ENCODE measurements around the gene EARS2.
"Not testable (repeated sequence)": the region's sequence is repeated elsewhere in the genome, so short reads cannot be mapped to it uniquely, and the experiment has no call there.

EARS2 gene

DNA sequence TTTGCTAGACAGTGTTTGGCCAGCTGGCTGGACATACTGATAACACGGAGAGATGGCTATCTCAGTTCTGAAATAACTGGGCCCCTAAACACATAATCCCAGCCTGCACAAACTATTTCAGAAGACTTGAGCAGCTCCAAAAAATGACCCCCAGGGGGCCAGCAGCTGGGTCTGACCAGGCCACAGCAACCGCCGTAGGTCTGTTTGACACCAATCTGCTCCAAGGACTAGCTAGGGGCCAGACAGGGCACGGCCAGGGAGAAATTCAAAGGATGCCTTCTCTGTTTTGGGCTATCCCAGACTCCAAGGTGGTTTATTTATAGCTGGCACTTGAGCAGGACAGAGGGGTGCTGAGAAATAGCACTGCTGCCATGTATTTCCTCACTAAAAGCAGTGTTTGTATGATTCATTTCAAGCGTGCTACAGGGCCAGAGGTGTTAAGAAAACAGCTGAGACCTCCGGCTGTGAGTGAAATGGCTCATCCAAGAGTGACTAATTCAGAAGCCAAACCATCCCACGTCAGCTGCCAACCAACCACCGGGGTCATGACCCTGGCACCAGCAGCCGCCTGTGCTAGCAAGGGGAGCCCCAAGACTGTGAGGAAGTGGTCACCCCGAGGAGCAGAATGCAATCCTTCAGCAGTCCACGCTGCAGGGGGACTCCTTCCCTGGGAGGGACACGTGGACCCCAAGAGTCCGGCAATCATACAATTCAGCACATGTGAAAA lies 52.5 kb downstream of the EARS2 start:
- no peak for DNase-seq

DNA sequence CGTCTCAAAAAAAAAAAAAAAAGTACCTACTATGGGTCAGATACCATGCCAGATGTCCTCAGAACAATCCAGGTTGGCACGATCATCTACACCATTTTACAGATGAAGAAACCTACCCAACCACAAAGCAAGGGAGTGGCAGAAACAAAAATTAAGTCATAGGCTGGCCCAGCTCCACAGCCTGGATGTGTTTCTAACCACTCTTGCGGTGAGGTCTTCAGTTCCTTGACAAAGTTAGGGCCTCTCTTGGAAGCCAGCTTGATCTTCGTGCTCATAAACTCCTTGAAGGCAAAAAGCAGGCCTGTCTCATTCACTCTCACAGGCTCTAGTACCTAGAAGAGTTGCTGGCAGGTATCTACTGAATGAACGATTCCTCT lies 53.1 kb downstream of the EARS2 start:
- DNase-seq = no peak

DNA sequence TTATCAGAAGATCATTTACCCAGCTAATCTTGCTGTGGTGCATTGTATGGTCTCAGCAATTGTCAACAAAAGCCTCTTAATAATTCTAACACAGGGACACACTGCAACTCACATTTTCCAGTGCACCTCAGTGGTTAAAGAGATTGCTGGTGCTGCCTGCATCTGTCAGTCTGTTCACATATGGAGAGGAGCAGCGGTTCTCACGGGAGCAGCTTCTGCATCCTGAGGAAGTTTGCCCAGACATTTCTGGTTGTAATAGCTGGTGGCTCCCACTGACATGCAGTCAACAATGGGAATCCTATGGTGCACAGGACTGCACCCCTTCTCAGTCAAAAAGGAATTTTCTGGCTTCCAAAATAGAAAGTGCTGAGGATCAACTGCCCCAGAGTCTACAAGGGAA lies 54.7 kb downstream of the EARS2 start:
- DNase-seq = no peak

DNA sequence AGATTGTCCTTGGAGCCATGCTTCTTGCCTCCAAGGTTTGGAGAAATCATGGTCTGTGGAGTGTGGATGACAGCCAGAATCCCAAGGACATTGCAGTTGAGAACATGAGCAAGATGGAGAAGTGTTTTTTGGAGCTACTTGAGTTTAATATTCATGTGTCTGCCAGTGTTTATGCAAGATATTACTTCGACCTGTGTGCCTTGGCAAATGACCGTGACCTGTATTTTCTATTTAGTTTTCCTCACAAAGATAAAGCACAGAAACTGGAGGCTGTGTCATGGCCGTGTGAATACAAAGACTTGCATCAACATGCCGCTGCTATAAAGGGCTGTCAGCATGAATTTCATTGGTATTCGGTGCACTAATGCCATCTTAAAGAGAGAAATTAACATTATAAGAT lies 55.9 kb downstream of the EARS2 start:
- no peak for DNase-seq

DNA sequence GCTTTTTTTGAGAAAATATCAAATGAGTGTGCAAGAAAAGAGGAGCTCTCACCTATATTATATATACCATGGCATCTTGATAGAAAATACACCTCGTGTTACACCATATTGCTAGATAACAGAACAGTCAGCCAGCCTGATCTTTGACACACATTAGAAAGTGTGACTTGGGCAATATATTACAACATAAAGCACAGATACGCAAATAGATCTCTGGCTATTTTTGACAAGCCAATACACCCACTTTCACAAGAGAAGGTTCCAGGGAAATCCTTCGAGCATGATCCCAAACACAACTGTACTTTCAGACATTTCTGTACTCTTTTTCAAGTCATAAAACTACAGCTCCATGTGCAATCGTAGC lies 56.3 kb downstream of the EARS2 start:
- no peak for DNase-seq

DNA sequence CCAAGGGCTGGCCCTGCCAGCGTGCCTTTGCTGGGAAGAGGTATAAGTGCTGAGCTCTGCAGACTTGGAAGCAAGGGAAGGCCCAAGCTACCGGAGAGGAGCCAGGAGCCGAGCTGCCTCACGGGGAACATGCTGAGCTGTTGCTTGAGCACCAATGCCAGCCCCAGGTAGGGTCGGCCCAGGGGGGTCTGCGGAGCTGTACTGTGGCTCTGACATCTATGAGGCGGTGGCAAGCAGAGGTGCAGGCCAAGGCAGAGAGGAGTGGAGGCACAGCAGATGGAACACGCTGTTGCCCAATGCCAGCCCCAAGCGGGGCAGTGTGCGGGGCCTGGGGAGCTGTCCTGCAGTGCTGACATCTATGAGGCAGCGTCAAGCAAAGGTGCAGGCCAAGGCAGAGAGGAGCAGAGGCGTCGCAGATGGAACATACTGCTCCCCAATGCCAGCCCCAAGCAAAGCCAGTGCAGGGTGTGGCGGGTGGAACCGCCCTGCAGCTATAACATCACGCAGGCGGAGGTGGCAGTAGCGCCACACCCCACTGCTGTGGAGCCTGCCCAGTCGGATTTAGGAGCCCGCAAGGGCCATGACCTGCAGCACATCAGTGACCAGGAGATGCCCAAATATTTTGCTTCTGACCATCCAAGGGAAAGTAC lies 56.8 kb downstream of the EARS2 start:
- no peak for DNase-seq

DNA sequence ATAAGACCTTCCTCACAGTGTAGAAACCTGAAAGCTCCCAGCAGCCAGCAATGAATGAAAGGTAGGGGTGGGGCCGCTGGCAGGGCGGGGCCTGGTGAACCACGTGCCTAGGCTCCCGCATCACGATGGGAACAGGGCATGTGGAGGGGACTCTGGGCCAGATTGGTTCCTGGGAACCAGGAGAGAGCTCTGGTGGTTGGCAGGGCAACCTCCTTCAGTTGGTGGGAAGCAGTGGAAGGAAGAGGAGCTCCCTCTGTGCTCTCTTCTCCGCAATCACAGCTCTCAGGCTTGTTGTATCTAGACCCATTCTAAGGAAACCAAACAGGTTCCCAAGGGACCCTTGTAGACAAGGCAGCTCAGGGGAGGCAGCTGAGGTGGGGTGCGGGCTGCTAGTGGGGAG lies 57.3 kb downstream of the EARS2 start:
- no peak for DNase-seq

DNA sequence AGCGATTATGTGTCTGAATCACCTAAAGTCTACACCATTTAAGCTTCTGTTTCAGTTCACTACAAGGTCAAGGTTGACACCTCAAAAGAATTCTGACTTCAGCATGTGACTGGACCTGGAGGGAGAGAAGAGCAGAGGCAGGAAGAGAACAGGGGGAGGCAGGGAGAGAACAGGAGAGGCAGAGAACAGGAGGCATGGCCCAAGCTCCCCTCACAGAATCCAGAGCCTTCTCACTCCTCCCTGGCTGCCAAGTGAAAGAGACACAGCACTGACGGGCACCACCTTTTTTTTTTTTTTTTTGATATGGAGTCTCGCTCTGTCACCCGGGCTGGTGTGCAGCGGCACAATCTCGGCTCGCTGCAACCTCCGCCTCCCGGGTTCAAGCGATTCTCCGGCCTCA lies 58.3 kb downstream of the EARS2 start:
- no peak for DNase-seq

DNA sequence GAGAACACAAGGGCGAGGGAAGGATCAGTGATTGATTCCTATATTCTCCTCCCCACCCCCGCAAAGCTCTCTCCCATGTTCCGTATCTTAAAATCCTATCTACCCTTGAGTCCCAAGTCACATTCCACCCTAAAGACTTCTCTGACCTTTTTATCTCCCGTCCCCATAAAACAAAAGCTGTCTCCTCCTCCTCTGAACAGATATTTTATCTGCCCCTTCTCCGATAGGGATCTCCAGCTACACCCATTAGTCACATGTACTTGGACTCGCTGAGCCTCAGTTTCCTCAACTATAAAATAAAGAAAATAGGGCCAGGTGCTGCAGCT lies 59.6 kb downstream of the EARS2 start:
- DNase-seq = no peak

DNA sequence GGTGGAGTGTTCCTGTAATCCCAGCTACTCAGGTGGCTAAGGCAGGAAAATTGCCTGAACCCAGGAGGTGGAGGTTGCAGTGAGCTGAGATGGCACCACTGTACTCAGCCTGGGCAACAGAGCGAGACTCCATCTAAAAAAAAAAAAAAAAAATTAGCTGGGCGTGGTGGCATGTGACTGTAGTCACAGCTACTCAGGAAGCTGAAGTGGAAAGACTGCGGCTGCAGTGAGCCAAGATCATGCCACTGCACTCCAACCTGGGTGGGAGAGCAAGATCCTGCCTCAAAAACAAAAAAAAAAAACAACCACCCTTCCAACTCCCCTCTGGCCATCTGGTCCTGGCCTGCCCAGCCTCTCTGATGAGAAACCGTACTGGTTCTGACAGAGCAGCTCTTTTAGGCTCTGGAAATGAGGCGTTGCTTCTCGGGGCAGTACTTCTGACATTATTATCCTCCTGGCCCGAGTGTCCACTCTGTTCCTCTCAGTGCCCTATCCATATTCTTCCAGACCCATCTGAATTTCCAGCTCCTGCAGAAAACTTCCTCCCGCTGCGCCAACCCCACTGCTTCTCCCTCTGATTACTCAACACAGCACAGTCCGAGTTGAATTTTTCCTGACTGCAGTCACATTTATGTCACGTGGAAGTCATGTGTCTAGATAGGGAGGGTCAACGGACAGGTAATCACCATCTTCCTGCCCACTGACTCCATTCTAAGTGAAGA lies 60.2 kb downstream of the EARS2 start:
- DNase-seq = no peak

DNA sequence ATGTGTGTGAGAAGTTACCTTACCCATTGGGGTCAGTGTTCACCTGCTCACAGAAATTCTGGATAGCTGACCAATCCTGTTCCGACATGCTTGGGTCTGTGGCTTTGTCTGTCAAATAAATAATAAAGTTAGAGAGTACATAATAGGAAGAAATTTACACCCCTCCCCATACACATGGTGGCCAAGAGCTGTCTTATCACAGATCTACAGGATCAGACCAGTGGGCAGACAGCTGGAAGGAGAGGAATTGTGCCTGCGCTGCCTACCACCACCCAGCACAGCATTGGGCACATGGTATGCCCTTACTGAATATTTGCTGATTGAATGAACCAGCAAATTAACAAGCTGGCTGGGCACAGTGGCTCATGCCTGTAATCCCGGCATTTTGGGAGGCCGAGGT lies 61.5 kb downstream of the EARS2 start:
- DNase-seq = no peak

DNA sequence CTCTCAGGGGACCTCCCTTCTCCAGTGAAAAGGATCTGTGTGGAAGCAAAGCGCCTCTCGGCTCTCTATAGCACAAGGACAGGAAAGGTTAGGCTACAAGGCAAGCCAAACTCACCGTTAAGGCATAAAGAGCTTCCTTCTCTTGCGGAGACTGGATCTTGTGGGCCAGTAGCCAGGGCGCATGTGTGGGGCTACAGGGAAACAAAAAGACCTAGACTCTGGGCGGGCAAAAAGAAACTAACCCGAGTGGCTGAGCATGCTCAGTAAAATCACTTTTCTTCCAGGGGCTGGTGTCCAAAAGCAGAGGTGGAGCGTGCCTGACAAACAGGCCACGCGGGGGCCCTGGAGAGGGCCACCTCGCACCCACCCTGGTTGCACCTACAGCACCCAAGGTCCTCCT lies 63.0 kb downstream of the EARS2 start:
- no peak for DNase-seq

DNA sequence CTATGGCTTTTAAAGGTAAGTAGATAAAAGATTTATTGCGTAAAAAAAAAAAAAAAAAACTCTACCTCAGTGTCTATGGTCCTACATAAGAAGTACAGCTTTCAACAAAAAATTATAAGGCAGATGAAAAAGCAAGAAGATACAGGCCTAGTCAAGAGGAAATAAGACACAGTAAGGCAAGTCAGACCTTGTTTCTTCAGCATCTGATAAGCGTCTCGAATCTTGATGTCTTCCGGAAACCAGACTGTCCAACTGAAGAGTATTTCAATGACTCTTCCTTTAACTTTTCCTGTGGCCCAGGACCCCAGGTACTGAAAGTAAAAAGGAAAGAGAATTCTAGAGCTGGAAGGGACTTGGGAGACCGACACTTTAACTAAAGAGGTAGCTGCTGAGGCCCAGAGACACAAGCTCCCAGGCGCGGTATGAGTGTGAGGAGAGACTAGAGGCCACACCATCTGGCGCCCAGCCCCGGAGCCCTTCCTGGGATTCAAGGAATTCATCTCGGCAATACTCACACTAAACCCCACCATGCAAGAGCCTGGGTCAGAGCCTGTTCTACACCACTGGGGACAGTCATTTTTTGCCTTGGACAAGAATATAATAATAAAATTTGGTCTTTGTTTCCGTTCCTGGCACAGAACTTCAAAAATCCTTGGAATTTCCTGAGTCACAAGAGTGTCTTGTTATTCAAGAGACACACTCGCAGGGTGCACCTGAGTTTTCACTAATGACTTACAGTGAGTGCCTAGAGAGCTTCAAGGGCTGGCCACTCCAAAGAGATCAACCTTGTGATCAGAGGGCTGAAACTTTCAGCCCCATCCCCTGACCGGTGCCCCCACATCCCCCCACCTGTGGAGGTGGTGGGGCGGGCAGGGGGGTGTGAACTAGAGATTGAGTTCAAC lies 65.4 kb downstream of the EARS2 start:
- no peak for DNase-seq

DNA sequence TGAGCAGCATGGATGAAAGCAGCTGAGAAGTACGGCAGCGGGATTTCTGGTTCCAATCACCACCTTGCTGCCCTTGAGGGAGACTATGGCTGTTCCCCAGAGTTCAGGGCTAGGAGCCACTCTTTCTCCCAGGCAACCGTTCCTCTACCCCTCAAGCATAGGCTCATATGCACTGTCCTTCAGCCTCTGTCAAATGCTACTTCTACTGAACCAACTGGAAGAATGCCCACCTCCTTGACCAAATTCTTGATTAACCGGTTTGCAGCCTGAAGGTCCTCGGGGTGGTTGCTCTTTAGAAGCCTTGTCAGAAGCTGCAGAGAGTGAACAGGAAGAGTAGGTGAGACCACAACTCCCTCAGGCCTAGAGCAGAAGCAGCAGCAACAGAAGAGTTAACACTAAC lies 70.7 kb downstream of the EARS2 start:
- no peak for DNase-seq

DNA sequence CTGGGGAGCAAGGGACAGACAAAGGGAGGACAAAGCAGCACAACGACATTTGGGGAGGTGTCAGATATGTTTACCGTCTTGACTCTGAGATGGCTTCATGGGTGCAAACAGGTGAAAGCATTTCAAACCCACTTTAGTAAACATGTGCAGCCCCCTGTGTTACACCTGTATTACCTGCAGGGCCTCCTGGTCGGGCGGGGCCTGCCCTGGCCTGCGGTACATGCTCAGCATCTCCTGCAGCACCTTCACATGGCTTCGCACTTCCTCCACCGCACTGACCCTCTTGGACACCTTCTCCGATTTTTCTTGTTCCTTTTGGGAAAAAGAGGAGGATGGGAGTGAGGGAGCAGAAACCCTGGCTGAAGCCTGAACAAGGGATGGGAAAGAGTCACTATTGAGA lies 71.3 kb downstream of the EARS2 start:
- DNase-seq = no peak

DNA sequence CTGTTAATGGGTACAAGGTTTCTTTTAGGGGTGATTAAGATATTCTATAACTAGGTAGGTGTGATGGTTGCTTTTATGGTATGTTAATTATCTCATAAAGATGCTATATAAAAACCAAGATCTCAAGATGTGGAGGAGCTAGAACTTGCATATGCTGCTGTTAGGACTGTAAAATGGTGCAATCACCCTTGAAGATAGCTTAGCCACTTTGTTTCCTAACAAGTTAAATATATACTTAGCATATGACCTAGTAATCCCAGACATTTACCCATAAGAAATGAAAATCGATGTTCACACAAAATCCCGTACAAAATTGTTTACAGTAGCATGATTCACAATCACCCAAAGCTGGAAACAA lies 71.9 kb downstream of the EARS2 start:
- no peak for DNase-seq

DNA sequence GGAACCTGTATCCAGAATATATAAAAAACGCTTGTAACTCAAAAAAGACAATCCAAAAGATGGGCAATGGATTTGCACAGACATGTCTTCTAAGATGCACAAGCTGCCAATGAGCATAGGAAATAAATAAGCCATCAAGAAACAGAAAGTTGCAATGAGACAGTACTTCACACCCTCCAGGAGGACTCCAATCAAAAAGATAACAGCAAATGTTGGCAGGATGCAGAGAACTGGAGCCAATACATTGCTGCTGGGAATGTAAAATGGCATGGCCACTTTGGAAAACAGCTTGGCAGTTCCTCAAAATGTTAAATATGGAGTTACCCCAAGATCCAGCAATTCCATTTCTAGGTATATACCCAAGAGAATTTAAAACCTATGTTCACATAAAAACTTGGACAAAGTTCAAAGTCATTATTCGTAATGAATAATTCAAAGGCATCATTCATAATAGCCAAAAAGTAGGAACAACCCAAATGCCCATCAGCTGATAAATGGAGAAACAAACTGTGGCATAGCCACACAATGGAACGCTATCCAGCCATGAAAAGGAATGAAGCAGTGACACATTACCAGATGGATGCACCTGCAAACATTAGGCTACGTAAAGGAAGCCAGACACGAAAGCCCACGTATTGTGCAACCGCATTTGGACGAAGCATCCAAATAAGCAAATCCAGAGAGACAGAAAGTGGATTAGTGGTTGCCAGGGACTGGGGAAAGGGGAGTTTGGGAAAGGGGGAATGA lies 72.5 kb downstream of the EARS2 start:
- no peak for DNase-seq

DNA sequence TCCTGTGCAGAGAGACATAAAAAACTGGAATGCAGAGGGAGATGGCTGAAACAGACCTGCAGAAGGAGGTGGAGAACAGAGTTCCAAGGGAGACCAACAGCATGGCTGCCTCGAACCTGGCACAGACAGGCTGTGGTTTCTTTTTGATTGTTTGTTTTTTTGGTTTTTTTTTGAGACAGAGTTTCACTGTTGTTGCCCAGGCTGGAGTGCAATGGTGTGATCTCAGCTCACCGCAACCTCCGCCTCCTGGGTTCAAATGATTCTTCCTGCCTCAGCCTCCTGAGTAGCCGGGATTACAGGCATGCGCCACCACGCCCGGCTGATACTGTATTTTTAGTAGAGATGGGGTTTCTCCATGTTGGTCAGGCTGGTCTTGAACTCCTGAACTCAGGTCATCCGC lies 73.7 kb downstream of the EARS2 start:
- DNase-seq = not testable (repeated sequence)

DNA sequence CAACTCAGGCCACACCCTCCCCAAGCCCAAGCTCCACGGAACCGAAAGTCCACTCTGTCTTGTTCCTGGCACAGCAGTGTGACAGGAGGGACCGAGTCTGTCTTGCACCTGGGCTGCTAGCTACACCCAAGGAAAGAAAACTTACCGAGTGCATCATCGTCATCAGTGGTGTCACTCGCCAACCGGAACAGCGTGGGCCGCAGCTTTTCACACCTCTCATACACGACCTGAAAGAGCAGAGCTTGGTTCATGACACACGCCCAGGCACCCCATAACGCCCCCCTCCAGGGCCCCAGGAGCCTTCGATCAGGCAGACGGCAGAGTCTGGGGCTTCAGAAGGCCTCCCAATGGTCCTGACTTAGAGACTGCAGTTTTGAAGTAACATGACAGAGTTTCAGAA lies 74.4 kb downstream of the EARS2 start:
- DNase-seq = no peak

DNA sequence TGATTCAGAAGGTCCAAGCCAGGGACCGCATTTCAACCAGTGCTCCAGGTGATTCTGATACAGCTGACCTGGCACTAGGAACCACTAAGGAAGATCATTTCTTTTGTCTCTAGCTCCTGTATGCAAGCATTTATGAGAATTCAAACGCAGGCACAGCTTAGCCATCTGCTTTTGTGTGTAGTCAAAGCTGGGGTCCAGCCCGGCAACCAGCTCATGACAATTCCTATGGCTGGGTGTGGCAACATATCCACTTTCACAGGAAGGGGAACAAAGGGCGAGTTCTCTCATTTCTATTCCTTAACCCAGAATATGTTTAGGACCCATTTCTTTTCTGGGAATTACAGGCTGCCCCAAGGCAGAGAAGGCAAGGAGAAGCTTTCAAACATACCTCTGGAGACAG lies 76.9 kb downstream of the EARS2 start:
- no peak for DNase-seq

DNA sequence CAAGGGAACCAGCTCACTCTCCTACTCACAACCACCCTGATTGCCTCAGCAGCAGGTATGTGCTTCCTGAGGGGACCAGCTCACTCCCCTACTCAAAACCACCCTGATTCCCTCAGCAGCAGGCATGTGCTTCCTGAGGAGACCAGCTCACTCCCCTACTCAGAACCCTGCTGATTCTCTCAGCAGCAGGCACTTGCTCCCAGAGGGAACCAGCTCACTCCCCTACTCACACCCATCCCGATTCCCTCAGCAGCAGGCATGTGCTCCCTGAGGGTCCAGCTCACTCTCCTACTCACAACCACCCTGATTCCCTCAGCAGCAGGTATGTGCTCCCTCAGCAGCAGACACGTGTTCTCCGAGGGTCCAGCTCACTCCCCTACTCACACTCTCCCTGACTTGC lies 78.0 kb downstream of the EARS2 start:
- DNase-seq = no peak

DNA sequence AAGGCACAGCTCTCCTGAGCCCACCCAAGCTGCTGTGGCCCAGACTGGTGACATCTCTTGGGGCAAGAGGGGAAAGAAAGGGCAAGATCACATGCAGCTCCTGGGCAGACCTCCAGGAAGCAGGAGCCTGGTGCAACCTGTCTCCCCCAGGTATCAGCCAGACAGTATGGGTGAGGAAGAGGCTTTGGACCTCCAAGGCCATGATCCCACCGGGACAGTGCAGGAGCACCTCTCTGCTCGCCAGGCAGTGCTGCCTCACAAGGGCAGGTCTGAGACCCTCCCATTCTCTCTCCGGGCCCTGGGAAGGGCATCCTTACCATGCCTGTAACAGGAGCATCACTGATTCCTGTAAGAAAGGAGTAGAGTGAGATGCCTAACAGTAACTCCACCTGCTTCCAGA lies 78.6 kb downstream of the EARS2 start:
- DNase-seq = no peak

DNA sequence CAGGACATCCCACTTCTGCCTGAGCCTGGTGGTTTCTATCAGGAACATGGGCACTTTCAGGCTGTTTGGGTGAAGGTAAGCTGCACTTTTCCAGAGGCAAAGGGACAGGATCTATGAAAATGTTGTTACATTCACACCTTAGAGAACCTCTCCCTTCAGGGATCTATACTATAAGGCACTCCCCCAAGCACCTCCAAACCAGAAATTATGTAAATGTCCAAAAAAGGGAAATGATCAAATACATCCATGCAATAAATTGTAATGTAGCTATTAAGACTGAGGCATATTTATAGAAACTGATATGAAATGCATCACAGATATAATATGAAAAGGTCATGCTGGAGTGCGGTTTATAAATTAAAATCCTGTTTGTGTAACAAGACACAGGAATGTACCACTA lies 80.9 kb downstream of the EARS2 start:
- DNase-seq = no peak
